Tibial nerve (tissue), 4 donors: Measurements from ENCODE around the gene EML2. TPM values are rescaled to one million over a fixed set of nuclear protein-coding genes. Genes with fewer than 3 reads are reported as not detected.
A peak's percentile ranks its signal among the peaks of the same experiment; 100 is the strongest.

ENCODE experiments used
- DNase-seq, 2 donors: peaks; one replicate each; pipeline ENCODE4 v3.0.0-alpha.2; 2019; ENCODE audit warnings: low spot score in 2 of 2
- H3K27ac ChIP-seq, 4 donors: fragments of 200-600 bp; sonication (generic) in 3 of 4; one replicate each; pipeline ENCODE4 v1.5.1; 2017 to 2019; ENCODE audit warnings: mild to moderate bottlenecking in 1 of 4
- H3K27me3 ChIP-seq, 2 donors: fragments of 200-600 bp; sonication (generic) in 1 of 2; one replicate each; pipeline versions ENCODE4 v1.5.1 to v1.6.0; 2017 to 2019
- H3K36me3 ChIP-seq, 3 donors: fragments of 200-600 bp; sonication (generic); one replicate each; pipeline ENCODE4 v1.5.1; 2018 to 2019
- H3K4me1 ChIP-seq, 4 donors: fragments of 200-600 bp; sonication (generic) in 3 of 4; one replicate each; pipeline ENCODE4 v1.5.1; 2017 to 2019
- H3K4me3 ChIP-seq, 4 donors: fragments of 200-600 bp; sonication (generic) in 3 of 4; one replicate each; pipeline ENCODE4 v1.5.1; 2017 to 2019; ENCODE audit warnings: mild to moderate bottlenecking in 1 of 4, moderate library complexity in 1 of 4
- H3K9me3 ChIP-seq, 4 donors: fragments of 200-600 bp; sonication (generic) in 3 of 4; one replicate each; pipeline ENCODE4 v1.5.1; 2017 to 2019
- CTCF ChIP-seq, 5 experiments: fragments of 200-600 bp in 3 of 5; fragments of 450-650 bp in 2 of 5; sonication (generic) in 3 of 5; IDR thresholded peaks; one replicate each; pipeline ENCODE4 v1.5.1; 2016 to 2019; ENCODE audit warnings: antibody characterized with exemption in 5 of 5, mild to moderate bottlenecking in 3 of 5, moderate library complexity in 2 of 5
- EP300 ChIP-seq, 2 donors: sonication (generic); formaldehyde crosslinking; IDR thresholded peaks; one replicate each; pipeline ENCODE4 v1.6.1; 2017; ENCODE audit warnings: antibody characterized with exemption in 2 of 2, mild to moderate bottlenecking in 1 of 2
- POLR2A ChIP-seq, 2 donors: fragments of 450-650 bp; IDR thresholded peaks; one replicate each; pipeline ENCODE4 v1.6.1; 2017; ENCODE audit warnings: antibody characterized with exemption in 2 of 2, mild to moderate bottlenecking in 2 of 2, moderate library complexity in 2 of 2
- WGBS, 2 donors: methylation state at CpG; one replicate each; pipeline ENCODE4 v1.1.5; 2018; 5-methylcytosine and 5-hydroxymethylcytosine counted together
- total RNA-seq, 4 donors: library from RNA; depleted of rRNA; stranded (reverse); fragments of >200 nt; gene quantifications; one replicate each; pipeline ENCODE4 v1.1.0, GENCODE V29; 2016

The EML2 gene
- total RNA-seq, 4 donors from 2014 or later: 21.0 to 57.1 (median 25.0) TPM

- peak; percentile 44 to 59 for TF ChIP-seq EP300 (IDR thresholded peaks at IDR 0.05)
- TF ChIP-seq CTCF (IDR thresholded peaks at IDR 0.05): peak; percentile 82 to 91 (median 90)
- TF ChIP-seq POLR2A (IDR thresholded peaks at IDR 0.05): no peak
- peak overlapping the region in 3 of 4 donors; percentile 15 to 62 (median 42) for H3K27ac ChIP-seq
- peak overlapping the region in 2 of 4 donors; percentile 19 to 40 for H3K4me3 ChIP-seq
- DNase-seq: peak; percentile 60 to 75
- H3K4me1 ChIP-seq: peaks cover 0 to 12% (median 3%) of the 10 kb centered on the region in 4 donors
- H3K9me3 ChIP-seq: no peaks in the 10 kb centered on the region
- peaks cover 0 to 40% (median 0%) of the 10 kb centered on the region in 3 donors for H3K36me3 ChIP-seq
- 12 to 16% methylated on average over 28 of the region's 28 CpGs for WGBS, 2 donors
- peaks cover 0 to 19% of the 10 kb centered on the region in 2 donors for H3K27me3 ChIP-seq
Measured at GRCh38 chr19:45607071-45608029, 31.8 kb downstream of the EML2 start.

- Histone ChIP-seq H3K36me3 (no peaks in the 10 kb centered on the region), H3K4me3 (peak within 1 kb of the TSS; percentile 16 to 64 (median 25)), H3K27ac (peak within 1 kb of the TSS in 3 of 4 donors; percentile 63 to 81 (median 69)), H3K27me3 (peaks cover 0 to 75% of the 10 kb centered on the region in 2 donors), H3K9me3 (no peaks in the 10 kb centered on the region), H3K4me1 (peaks cover 0 to 39% (median 2%) of the 10 kb centered on the region in 4 donors)
- DNase-seq: no peak
- TF ChIP-seq CTCF (IDR thresholded peaks at IDR 0.05): no peak
- TF ChIP-seq POLR2A (IDR thresholded peaks at IDR 0.05): peak in 1 of 2 donors; percentile 30
- 3% methylated on average over 46 of the region's 52 CpGs for WGBS, 2 donors
Measured at GRCh38 chr19:45601524-45602374, 37.4 kb downstream of the EML2 start, which contains the start of gene GPR4. TSS of gene GPR4 (minus strand) at chr19:45602212. CDS start at chr19:45591866, 10,346 bp downstream.

GRCh38 chr19:45601115-45601514 lies 38.1 kb downstream of the EML2 start:
- peaks cover 0 to 81% of the 10 kb centered on the region in 2 donors for H3K27me3 ChIP-seq
- H3K27ac ChIP-seq: peak overlapping the region in 3 of 4 donors; percentile 63 to 81 (median 69)
- H3K36me3 ChIP-seq: no peaks in the 10 kb centered on the region
- DNase-seq: no peak
- peaks cover 0 to 40% (median 1%) of the 10 kb centered on the region in 4 donors for H3K4me1 ChIP-seq
- 9 to 11% methylated on average over 10 of the region's 10 CpGs for WGBS, 2 donors
- peak overlapping the region; percentile 16 to 64 (median 25) for H3K4me3 ChIP-seq
- no peak for TF ChIP-seq CTCF (IDR thresholded peaks at IDR 0.05)
- no peak for TF ChIP-seq EP300 (IDR thresholded peaks at IDR 0.05)
- TF ChIP-seq POLR2A (IDR thresholded peaks at IDR 0.05): no peak
- no peaks in the 10 kb centered on the region for H3K9me3 ChIP-seq

- Histone ChIP-seq H3K9me3 (no peaks in the 10 kb centered on the region), H3K27me3 (peaks cover 0 to 86% of the 10 kb centered on the region in 2 donors), H3K36me3 (no peaks in the 10 kb centered on the region), H3K4me1 (peaks cover 0 to 41% (median 1%) of the 10 kb centered on the region in 4 donors), H3K27ac (peak overlapping the region in 3 of 4 donors; percentile 63 to 81 (median 69)), H3K4me3 (peak overlapping the region in 1 of 4 donors; percentile 64)
- TF ChIP-seq POLR2A (IDR thresholded peaks at IDR 0.05): no peak
- no peak for TF ChIP-seq CTCF (IDR thresholded peaks at IDR 0.05)
- TF ChIP-seq EP300 (IDR thresholded peaks at IDR 0.05): peak in 1 of 2 donors; percentile 5
- 32 to 41% methylated on average over 5 of the region's 5 CpGs for WGBS, 2 donors
- no peak for DNase-seq
Measured at GRCh38 chr19:45600340-45600885, 38.8 kb downstream of the EML2 start.
